Amniotic stem cell (primary cell): ENCODE results near the gene EDDM3A.
A peak's percentile ranks its signal among the peaks of the same experiment; 100 is the strongest.
"Not testable (repeated sequence)": the region's sequence is repeated elsewhere in the genome, so short reads cannot be mapped to it uniquely, and the experiment has no call there.

Experiments used
- DNase-seq: peaks from one replicate; lab custom pipeline; 2025; lab: John Stamatoyannopoulos, UW

The EDDM3A gene, protein sequence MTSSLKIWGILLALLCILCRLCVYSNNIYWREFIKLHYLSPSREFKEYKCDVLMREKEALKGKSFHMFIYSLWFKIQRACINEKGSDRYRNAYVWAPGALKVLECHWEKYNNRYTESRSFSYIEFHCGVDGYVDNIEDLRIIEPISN

GRCh38 chr14:20745571-20746358 lies at the start of gene EDDM3A:
Gene EDDM3A (plus strand): TSS chr14:20745887. CDS start chr14:20747581, 1,694 bp downstream.
- DNase-seq = no peak

- DNase-seq = no peak
Measured at GRCh38 chr14:20696764-20697163, 48.9 kb upstream of the EDDM3A start.

DNA sequence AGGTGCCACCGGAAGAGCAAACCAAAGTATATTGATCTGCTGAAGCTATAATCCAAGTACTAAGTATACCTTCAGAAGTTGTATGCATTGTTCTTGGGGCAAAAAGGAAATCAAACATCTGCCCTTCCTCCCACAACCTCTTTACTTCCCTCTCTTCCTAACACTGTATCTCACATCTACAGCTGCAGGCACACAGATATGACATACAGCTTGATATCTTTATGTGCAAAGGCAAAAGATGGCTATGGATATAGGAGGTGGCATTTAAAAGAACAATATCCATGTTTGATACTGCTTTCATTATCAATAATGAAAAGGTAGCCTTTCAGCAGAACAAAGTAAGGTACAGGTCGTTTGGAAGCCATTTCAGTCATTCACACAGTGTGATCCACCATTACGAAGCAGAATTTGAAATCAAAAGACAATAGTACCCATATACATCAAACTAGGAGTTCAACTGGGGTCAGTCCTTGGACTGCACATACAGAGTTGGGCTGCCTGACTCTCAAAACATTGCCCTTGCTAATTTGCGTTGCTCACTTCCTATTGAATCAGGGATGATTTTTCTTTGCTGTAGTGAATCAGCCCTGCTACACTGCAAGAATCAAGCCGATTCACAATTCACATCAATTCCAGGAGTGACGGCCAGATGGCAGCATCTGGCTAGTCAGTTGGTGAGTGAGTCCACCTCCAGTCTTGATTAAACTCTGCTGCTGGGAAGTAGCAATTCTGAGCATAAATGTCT lies 48.2 kb upstream of the EDDM3A start:
- peak; percentile 42 for DNase-seq

GRCh38 chr14:20698018-20698329 lies 47.7 kb upstream of the EDDM3A start:
- DNase-seq = no peak

DNA sequence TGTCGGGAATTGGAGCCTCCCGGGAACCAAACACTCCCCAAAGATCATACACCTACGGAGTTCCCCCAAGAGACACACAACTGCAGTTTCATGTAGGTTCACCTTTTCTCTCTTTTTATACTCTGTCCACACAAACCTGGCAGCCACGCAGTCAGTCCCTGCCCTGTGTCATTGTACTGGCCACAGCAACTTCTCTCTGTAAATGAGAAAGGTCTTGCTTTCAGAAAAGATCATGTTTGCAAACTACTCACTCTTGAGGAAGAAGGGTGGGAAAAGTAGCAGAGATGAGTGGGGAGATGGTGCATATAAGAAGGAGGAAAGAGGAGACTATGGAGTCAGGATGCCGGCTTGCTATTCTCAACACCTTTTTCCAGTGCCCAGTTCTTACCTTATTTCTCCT lies 46.8 kb upstream of the EDDM3A start:
- DNase-seq = no peak

- no peak for DNase-seq
Measured at GRCh38 chr14:20699931-20700330, 45.8 kb upstream of the EDDM3A start.

DNA sequence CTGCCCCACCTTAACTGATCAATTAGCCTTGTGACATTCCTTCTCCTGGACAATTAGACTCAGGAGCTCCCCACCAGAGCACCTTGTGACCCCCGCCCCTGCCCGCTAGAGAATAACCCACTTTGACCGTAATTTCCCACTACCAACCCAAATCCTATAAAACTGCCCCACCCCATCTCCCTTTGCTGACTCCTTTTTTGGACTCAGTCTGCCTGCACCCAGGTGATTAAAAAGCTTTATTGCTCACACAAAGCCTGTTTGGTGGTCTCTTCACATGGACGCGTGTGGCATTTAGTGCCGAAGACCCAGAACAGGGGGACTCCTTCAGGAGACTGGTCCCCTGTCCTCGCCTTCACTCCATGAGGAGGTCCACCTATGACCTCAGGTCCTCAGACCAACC lies 44.7 kb upstream of the EDDM3A start:
- not testable (repeated sequence) for DNase-seq

DNA sequence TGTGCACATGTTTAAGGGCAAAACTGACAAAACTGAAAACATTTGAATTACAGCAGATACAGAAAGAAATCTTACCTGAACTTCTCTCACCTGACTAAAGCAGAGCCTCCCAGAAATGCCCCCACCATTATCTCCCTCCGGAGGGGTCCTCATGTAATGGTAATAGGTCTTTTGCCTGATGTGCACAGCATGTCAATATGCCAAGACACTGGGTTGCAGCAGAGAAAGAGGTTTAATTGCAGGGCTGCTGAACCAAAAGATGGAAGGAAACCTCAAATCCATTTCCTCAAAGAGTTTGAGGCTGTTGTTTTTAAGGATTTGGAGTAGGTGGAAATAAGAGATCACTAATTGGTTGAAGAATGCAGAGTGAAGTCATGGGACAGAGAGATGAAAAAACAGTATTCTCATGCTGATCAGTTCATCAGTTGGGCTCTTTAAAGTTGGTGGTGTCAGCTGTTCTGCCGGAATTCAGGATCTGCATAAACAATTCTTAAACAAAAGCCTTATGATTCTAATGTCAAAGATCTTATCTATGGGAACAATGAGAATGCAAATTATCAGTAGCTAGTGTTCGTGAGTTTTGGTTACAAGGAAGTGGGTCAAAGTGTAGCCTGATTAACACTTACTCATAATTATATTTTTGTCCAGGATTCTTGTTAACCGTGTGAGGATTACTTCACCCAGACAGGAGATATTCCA lies 38.9 kb upstream of the EDDM3A start:
- DNase-seq = no peak

GRCh38 chr14:20707622-20708021 lies 38.1 kb upstream of the EDDM3A start:
- DNase-seq = no peak

DNA sequence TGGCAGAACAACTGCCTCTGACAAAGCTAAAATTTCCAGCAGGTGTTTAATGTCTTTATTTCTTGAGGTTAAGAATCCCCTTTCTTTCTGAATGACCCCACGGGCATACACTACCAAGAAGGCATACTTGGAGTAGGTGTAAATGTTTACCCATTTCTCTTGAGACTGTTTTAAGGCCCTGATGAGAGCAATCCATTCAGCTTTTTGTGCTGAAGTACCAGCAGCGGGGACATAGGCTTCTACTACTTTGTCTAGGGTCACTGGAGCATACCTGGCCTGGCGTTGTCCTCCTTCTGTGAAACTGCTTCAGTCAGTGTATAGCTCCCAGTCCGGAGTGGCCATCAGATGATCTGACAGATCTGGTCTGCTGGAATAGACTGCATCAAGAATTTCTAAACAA lies 34.4 kb upstream of the EDDM3A start:
- no peak for DNase-seq

DNA sequence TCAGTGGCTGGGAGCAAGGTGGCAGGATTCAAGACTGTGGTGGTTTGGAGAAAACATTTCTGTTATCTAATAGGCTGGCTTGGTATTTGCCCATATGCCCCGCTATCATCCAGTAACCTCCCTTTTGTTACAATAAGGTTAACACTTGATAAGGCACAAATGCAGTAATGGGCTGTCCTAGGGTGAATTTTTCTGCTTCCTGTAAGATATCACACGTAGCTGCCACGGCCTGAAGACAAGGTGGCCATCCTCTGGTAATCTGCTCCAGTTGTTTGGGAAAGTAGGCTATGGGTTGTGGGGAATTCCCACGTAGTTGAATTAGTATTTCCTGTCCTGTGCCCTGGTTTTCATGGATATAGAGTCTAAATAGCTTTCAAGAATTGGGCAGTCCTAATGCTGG lies 34.0 kb upstream of the EDDM3A start:
- no peak for DNase-seq

DNA sequence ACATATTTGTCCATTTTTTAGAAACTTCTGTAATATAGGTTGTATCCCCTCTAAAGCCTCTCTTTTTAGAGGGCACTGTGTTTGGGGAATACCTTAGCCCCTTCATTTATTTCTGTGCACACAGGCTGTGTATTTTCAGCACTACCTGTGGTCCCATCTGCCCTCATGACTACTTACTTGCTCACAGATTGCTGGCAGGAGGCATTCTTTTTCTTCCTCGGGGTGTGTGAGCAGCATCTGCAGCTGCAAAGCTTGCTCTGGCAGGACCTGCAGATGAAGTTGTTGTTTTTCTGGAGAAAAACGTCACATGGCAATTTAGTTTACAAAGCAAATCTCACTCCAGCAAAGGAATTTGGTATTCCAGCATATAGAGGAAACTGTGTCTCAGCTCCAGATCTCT lies 32.8 kb upstream of the EDDM3A start:
- DNase-seq = no peak

- DNase-seq = no peak
Measured at GRCh38 chr14:20714593-20715250, 31.0 kb upstream of the EDDM3A start.

DNA sequence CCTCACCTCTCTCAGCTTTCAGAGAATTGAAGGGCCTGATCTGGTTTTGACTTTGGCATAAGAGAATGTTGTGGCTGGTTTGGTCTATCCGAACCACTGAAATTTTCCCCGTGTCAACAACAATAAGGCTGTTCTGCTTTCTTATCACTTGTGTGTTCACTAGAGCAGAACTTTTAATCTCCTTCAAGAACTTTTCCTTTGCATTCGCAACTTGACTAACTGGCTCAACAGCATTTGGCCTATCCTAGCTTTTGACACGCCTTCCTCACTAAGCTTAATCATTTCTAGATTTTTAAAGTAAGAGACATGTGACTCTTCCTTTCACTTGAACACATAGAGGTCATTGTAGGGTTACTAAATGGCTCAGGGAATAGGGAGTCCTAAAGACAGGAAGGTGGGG lies 25.9 kb upstream of the EDDM3A start:
- no peak for DNase-seq

DNA sequence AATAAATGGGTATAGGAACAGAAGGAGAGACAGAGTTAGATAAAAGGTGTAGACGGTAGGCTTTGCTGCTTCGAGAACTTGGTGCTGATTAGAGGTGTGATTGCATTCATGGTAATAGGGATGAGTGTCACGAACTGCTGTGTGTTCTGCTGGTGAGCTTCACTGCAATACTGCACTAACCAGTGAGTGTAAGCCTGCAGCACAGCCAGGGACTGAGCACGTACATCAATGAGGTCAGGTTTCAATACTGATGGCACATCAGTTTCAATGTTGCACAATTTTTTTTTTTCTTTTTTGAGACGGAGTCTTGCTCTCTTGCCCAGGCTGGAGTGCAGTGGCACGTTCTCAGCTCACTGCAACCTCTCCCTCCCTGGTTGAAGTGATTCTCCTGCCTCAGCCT lies 24.9 kb upstream of the EDDM3A start:
- DNase-seq = no peak

- DNase-seq = no peak
Measured at GRCh38 chr14:20722016-20722415, 23.7 kb upstream of the EDDM3A start.

- no peak for DNase-seq
Measured at GRCh38 chr14:20723488-20723887, 22.2 kb upstream of the EDDM3A start.

DNA sequence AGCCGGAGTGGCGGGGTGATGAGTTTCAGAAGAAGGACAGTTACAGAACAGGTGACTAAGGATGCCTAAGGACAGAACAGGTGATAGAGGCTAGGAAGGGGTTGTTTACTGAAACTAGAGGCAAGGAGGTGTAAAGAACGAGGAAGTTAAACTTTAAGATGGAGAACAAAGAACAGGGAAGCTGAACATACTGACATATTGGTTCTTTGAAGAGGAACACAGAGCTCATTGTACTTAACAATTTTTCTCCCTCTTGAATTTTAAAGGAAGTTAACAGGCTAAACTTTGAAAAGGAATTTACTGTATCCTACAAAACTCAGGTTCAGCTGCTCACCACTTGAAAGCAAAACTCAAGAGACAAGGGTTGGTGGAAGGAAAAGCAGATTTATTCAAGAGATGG lies 19.6 kb upstream of the EDDM3A start:
- not testable (repeated sequence) for DNase-seq

DNA sequence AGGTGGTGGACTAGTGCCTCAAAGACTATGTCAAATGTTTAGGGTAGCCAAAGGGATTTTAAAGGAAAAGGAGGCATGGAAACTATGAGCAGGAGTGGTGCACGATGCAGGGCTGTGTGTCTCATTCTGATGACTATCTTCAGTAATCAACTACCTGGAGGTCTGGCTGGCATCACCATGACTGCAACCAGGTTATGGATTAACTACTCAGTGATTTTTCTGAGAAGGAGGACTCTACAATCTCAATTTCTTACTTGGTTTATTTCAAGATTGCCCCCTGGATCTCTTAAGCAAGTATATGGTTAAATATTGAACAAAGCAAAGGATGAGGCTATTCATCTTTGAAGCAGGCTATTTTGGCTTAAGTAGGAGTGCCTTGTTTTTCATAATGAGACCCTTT lies 19.2 kb upstream of the EDDM3A start:
- no peak for DNase-seq

GRCh38 chr14:20730891-20731290 lies 14.8 kb upstream of the EDDM3A start:
- no peak for DNase-seq

- DNase-seq = no peak
Measured at GRCh38 chr14:20732477-20732876, 13.2 kb upstream of the EDDM3A start.

- DNase-seq = no peak
Measured at GRCh38 chr14:20732979-20733635, 12.6 kb upstream of the EDDM3A start.
